Spleen (tissue), 7 donors: ENCODE results near the gene SPATA45.

Source experiments
- CTCF ChIP-seq, 11 experiments: fragments of 200-600 bp in 7 of 11; fragments of 450-650 bp in 4 of 11; sonication (generic) in 4 of 11; IDR thresholded peaks in 8 of 11; conservative IDR thresholded peaks in 3 of 11; 1 replicate in 7 of 11; 2 replicates in 4 of 11; pipeline versions ENCODE4 v1.4.0 to v1.8.0; 2016 to 2021; ENCODE audit warnings: antibody characterized with exemption in 11 of 11, inconsistent platforms in 4 of 11, mild to moderate bottlenecking in 1 of 11
- POLR2A ChIP-seq, 3 donors: fragments of 450-650 bp; IDR thresholded peaks; one replicate each; pipeline ENCODE4 v1.5.1; 2017; ENCODE audit warnings: antibody characterized with exemption in 3 of 3, mild to moderate bottlenecking in 1 of 3
- POLR2AphosphoS5 ChIP-seq, 3 donors: sonication (generic); formaldehyde crosslinking; IDR thresholded peaks; one replicate each; pipeline ENCODE4 v1.5.1; 2017; ENCODE audit warnings: antibody characterized with exemption in 3 of 3
- donor health status: DM: no; HTN: no; CAD: no; lungs with moderate emphysema.
- donor health status: DM: no; HTN: no; CAD: no.
- donor health status: DM: no; HTN: no; CAD: no.

GRCh38 chr1:212867192-212867591, 19.7 kb upstream of the SPATA45 start:
- TF ChIP-seq CTCF (IDR thresholded peaks at IDR 0.05 in 8 of 11, conservative IDR thresholded peaks at IDR 0.05 in 3 of 11), result no peak
- no peak for TF ChIP-seq POLR2AphosphoS5 (IDR thresholded peaks at IDR 0.05)
- no peak for TF ChIP-seq POLR2A (IDR thresholded peaks at IDR 0.05)
